Measurements from ENCODE around the gene HIF3A.
"Not testable (repeated sequence)": the region's sequence is repeated elsewhere in the genome, so short reads cannot be mapped to it uniquely, and the experiment has no call there.

Gene HIF3A

DNA sequence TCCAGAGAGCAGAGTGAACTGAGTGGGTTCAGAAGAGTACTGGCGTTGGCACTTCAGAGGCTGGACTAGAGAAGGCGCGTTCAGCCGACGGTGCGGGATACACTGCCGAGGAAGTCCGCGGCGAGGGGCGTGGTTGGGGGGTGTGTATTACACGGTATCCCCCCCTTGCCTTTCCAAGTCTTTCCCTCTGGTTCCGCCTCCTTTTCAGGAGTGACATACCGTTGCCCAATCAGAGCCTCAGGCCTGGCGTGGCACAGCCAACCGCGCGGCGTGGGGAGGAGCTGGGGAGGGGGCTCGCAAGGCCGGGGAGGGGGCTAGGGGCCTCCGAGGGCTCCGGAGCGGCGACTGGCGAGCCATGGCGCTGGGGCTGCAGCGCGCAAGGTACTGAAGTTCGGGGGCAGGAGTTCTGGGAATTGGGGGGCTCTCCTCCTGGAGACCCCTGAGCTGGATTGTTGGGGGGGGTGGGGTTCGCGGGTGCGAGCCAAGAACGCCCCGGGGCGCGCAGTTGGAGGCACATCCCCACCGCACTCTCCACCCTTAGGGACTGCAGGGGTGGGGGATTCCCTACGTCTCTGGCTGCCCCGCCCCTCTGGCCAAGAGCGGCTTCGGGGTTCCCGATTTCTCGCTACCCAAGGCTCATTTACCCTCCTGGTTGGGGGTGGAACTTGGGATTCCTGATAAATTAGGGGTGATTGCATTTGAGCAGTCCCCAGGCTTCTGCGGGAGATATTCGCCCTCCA, at the start of gene HIF3A:
Gene HIF3A, plus strand, starts transcription at position 321 of the 740 bp plus-strand sequence. Its CDS starts 35 bp downstream, at position 356.
- no peak for DNase-seq (ENCODE audit: low spot score)

DNA sequence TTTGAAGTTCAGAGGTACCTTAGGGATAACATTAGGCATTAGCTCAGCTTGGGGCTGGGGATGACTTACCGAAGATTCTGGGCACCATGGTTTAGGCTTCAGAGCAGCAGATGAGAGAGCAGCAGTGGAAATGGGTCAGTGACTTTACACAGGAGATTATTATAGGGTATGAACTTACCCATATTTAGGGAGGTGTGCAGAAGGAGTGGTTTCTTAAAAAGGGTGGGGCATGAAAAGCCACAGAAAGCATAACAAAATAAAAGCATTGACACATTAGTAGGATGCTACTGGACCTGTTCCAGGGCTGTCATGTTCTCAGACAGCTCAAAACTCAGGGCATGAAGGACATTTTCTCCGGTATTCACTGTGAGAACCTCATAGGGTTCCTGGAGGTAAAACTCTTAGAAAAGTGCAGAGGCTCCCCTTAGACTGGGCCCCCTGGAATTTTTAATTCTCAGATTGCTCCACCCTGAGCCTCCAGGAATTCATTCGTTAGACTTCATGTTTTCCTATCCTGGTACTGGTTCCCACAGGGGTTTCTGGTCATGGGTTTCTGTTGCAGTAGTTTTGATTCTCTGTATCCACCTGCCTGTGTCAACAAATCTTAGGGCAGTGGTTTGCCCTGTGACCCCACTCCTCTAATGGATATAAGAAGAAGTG, 46.6 kb upstream of the HIF3A start:
- DNase-seq (ENCODE audit: low spot score) = no peak

DNA sequence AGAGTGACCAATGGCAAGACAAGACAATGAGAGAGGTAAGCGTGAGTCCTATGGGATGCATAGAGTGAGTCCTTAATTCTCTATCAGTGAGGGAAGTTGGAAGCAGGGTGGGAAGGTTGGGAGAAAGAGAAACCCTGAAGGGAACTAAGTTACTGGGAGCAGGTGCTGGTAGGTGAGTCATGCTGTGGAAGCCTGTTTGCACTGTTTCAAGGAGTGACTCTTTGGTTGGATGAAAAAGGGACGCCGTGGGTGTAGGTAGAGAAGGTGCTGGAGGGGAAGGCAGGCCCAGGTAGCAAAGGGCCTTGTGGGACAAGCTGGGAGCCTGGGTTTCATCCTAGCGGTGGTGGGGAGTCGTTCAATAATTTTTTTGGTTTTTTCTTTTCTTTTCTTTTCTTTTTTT, 45.4 kb upstream of the HIF3A start:
- DNase-seq (ENCODE audit: low spot score) = no peak

DNA sequence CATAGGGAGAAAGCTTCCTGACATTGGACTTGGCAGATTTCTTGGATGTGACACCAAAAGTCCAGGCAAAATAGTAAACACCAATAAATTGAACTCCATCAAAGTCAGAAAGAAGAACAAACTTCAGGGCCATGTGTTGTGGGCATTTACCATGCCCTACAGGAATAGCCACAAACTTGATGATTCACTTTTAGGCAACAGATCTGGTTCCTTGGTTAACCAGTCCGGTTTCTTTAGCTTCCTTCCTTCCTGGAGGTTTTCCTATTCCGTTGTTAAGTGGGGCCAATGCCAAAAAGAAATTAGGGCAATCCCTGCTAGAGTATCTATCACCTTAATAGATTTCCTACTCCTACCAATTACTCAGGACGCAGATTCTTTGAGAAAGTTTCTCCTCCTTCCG, 42.1 kb upstream of the HIF3A start:
- DNase-seq (ENCODE audit: low spot score) = no peak

DNA sequence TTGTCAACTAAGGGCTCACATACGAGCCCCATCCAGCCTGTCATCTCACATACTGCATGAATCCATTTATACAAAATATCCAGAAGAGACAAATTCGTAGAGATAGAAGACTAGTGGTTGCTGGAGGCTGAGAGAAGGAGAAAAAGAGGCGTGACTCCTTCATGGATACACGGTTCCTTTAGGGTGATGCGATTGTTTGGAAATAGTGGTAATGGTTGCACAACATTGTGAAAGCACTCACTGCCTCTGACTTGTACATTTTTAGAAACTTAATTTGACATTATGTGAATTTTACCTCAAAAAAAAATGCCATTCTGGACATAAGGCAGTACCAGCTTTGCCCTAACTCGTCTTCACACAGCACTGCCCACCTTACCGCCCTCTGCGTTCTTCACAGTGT, 40.0 kb upstream of the HIF3A start:
- DNase-seq (ENCODE audit: low spot score) = no peak

DNA sequence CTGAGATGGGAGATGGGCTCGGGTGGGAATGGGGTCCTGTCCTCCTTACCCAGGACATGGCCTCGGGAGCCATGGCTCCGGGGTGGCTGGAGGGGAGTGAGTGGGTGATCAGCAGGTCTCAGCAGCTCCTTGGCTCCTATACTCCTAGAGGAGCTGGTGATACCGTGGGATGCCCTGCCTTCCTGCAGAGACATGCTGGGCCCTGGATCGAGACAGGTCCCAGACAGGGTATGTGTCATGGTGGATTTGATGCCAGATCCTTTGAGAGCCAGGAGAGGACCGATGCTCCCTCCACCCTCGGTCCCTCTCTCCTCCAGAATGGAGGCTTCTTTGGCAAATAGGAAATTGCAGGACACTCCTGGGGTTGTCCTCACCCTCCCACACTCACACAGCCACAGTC, 35.3 kb upstream of the HIF3A start:
- not testable (repeated sequence) for DNase-seq (ENCODE audit: low spot score)

DNA sequence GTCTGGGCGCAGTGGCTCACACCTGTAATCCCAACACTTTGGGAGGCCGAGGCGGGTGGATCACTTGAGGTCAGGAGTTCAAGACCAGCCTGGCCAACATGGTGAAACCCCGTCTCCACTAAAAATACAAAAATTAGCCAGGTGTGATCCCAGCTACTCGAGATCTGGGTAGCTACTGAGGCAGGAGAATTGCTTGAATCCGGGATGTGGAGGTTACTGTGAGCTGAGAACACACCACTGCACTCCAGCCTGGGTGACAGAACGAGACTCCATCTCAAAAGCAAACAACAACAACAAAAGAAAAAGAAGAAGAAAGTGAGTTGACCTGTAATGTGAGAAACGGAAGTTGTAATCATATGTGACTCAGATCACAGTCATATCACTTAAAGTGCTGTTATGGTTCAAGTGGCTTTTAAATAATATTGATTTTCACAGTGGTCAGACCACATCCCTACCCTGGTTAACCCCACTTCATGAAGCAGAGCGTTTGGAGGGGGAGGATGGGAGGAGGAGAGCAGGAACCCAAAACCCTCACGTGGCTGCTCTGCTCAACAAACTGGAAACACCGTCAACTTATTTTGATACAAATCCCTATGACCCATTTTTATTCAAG, 34.1 kb upstream of the HIF3A start:
- peak; percentile 61 for DNase-seq (ENCODE audit: low spot score)

DNA sequence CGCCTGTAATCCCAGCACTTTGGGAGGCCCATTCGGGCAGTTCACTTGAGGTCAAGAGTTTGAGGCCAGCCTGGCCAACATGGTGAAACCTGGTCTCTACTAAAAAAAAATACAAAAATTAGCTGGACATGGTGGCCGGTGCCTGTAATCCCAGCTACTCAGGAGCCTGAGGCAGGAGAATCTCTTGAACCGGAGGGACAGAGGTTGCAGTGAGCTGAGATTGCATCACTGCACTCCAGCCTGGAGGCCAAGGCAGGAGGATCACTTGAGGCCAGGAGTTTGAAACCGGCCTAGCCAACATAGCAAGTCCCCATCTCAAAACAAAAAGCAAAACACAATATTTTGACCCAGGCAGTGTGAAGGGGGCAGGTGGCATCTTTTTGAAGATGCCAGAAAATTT, 32.0 kb upstream of the HIF3A start:
- not testable (repeated sequence) for DNase-seq (ENCODE audit: low spot score)

DNA sequence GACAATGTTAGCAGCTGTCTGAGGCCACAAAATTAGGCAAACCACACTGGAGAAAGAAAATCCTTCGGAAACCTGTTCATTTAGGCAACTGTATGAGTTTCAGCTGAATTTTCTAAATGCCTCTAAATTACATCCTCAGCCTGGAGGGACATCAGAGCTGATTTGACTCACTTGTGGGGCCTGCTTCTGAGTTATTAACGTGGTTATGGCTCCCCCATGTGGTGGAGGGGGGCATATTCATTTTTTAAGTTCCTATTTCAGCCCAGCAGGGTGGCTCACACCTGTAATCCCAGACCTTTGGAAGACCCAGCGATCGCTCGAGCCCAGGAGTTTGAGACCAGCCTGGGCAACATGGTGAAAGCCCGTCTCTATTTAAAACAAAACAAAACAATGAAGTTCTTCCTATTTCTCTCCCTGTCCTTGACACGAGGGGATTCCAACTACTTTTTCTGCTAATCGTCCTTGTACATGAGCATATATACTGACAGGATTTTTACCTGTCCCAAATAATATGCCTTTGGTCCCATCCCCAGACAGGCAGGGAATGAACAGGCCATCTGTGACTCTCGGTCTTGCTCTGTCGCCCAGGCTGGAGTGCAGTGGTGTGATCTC, 31.5 kb upstream of the HIF3A start:
- peak; percentile 74 for DNase-seq (ENCODE audit: low spot score)

DNA sequence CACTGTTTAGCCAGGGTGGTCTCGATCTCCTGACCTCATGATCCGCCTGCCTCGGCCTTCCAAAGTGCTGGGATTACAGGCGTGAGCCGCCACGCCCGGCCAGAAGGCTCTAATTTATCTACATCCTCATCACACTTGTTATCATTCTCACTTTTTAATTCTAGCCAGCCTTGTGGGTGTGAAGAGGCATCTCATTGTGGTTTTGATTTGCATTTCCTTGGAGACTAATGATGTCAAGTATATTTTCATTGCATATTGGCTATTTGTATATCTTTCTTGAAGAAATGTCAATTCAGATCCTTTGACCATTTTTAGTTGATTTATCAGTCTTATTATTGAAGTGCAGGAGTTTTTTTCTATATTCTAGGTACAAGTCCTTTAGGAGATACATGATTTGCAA, 27.7 kb upstream of the HIF3A start:
- DNase-seq (ENCODE audit: low spot score) = no peak

DNA sequence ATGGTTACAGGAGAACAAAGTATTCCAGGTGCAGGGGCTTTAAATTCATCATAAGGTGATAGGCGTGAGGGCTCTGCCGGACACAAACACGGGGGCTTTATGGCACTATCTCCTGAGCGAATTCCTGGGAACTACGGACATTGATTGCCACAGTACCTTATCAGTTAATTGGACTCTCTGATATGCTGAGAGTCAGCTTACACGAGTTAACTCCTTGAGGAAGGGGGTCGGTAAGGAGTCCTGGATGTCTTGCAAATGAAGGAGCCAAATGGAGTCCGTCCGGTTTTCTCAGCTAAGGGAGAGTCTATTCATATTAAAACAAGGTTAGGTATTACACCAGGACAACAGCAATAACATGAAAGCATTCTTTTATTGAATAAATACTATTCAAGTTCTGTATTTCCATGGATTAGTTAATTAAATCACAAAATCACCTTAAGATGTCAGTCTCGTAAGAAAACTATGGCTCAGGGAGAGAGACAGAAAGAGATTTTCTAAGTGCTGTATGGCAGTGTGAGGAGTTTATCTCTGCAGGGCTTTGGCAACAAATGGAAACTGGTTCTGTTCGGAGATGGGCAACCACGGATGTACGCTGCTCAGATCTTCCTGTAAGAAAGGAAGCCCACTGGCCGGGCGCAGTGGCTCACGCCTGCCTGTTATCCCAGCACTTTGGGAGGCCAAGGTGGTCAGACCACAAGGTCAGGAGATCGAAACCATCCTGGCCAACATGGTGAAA, 26.2 kb upstream of the HIF3A start:
- DNase-seq (ENCODE audit: low spot score) = no peak

DNA sequence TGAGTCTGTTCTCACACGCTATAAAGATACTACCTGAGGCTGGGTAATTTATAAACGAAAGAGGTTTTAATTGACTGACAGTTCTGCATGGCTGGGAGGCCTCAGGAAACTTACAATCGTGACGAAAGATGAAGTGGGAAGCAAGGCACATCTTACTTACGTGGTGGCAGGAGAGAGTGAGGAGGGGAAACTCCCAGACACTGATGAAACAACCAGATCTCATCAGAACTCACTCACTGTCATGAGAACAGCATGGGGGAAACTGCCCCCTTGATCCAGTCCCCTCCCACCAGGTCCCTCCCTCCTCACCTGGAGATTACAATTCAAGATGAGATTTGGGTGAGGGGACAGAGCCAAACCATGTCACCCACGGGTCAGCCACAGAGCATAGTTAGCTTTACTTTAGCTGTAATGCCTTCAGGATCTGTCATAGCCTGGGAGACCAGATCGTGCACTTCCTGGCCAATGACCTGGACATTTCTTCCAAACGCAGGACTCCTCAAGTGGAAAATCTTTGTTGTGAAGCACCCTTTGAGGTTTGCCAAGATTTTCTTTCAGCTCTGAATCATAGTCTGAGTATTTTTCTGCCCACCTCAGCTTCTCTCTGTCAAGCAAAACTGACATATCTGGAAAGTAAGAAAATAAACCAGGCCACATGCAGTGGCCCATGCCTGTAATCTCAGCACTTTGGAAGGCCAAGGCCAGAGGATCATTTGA, 25.2 kb upstream of the HIF3A start:
- DNase-seq (ENCODE audit: low spot score) = no peak

DNA sequence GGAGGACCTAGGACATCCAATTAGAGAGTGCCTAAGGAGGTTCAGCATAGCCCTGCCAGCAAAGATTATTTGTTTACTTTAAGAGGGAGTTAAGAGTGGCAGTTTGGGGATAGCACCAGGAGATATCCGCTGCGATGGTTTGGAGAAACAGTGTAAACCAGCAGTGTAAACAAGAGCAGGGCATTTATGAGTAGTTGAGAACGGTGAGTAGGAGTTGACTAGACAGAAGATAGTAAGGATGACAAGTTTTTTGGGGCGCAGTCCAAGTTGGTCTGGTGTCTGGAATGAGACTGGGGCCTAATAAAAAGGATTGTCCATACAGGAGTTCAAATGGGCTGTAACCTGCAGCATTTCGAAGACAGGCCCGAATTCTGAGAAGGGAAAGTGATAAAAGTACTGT, 22.9 kb upstream of the HIF3A start:
- not testable (repeated sequence) for DNase-seq (ENCODE audit: low spot score)

DNA sequence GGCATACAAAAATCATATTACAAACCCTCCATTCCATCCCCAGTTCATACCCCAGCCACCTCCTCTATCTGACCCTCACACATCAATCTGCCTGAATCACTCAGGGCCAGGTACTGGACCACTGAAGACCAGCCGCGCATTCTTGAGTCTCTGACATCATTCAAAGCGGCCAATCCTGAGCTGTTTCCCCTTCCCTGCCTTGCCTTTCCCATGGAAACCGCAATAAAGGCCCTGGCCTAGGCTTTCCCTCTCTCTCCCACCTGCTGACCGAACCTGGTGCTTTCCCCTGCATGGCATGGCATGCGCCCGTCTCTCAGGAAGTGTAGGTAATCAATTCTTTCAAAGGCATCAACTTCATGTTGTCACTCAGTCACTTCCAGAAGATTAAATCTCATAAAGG, 17.7 kb upstream of the HIF3A start:
- no peak for DNase-seq (ENCODE audit: low spot score)

DNA sequence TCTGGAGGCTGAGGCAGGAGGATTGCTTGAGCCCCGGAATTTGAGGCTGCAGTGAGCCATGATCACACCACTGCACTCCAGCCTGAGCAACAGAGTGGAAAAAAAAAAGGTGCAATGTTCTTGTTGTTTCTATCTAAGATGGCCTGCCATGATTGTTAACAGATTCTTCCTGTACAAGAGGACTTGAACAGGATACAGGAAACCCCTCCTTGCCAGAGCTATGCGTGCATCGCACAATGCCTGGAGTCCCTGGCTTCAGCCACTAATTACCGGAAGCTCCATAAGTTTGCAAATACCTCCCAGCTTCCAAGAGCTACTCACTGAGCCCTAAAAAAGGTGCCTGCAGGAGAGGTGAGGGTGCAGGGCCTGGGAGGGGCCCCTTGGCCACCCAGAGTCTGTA, 13.1 kb upstream of the HIF3A start:
- no peak for DNase-seq (ENCODE audit: low spot score)

DNA sequence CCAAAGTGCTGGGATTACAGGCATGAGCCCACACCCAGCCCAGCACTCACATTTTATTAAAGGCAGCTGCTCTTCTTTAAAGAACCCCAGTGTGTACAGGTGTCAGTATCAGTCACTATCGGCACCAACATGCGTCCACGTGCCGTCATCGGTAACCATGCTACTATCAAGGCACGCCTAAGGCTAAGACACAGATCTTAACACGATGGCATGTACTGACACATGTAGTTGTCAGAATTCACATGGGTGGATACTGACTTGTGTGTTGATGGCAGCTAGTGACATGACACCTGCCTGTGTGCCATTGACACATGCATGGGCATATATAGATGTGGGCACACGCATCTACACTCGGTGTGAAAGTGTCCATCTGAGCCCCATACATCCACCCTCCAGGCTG, 12.2 kb upstream of the HIF3A start:
- no peak for DNase-seq (ENCODE audit: low spot score)

DNA sequence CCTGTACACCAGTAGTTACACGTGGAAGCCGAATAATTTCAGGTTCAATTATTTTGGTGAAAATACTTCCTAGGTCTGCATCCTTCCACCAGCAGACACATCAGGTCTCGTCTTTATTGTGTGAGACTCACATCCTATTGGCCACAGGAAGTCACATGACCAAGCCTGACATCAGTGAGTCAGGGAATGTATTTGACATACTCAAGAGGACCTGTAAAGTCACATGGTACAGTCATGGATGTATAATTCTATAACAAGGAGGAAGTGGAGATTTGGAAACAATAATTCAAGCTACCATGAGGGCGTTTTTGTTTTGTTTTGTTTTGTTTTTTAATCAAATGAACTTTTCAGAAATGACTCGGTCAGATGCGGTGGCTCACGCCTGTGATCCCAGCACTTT, 9.3 kb upstream of the HIF3A start:
- no peak for DNase-seq (ENCODE audit: low spot score)

DNA sequence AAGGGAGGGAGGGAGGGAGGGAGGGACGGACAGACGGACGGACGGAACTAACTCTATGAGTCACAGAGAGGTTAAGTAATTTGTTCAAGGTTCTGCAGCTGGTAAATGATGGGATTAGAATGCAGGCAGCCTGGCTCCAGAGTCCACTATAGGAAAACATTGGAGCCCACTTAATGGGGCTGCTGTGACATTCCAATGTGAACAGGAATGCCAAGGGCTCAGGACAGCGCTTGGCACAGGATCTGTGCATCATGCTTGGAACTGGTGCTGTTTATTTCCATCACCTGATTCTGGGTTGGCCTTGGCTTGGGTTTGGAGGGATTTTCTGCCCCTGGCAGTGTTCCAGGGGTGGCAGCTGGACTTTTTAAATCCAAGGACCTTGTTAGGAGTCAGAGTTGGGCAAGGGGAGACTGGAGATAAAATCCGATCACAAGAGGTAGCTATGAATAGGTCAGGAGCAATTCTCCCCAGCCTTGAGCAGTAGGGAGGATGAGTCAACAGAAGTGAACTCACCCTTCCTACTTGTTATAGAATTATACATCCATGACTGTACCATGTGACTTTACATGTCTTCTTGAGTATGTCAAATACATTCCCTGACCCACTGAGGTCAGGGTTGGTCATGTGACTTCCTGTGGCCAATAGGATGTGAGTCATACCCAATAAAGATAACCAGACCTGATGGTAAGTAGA, 7.8 kb upstream of the HIF3A start:
- no peak for DNase-seq (ENCODE audit: low spot score)

DNA sequence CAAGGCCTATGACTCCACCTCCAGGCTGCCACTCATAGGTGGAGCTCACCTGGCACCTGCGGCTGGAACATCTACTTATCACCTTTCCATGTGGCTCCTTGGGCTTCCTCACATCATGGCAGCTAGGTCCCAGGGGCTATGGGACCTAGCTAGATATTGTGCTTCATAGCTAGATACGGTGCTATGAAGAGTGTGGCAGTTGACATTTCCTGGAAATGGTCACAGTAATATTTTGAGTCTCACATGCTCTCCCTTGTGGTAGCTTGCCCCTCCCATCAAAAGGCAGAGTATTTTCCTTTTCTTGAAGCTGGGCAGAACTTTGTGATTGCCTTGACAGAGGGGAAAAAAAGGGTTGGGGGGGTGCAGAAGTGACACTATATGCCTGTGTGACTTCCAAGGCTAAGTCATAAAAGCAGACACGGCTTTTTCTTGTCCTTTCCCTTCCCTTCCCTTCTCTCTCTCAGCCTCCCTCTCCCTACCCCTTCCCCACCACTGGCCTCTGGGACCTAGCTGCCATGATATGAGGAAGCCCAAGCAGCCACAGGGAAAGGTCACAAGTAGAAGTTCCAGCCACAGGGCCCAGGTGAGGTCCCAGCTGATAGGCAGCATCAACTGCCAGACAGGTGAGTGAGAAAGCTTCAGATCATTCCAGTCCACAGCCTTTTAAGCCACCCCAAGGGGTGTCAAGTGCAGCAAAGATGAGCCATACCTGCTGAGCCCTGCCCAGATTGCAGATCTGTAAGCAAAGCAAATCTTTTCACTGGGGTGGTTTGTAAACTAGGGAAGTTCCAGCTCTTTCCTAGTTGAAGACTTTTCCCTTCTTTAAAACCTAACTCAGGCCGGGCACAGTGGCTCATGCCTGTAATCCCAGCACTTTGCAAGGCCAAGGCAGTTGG, 6.9 kb upstream of the HIF3A start:
- no peak for DNase-seq (ENCODE audit: low spot score)

DNA sequence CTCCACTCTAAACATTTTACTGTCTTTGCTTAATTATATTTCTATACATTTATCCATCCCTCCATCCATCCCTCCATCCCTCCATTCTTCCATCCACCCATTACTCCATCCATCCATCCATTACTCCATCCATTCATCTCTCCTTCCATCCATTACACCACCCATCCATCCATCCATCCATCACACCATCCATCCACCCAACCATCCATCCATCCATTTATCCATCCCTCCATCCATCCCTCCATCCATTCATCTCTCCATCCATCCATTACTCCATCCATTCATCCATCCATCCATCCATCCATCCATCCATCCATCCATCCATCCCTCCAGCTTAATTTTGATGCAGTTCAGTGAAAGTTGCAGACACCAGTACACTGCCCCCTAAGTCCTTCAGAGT, 5.0 kb upstream of the HIF3A start:
- DNase-seq (ENCODE audit: low spot score) = no peak

Data from CD4-positive, alpha-beta T cell treated with Interleukin-15 for 4 hours (primary cell).